BJ (cell line): ENCODE results near the gene TPM4. TPM values are rescaled to one million over a fixed set of nuclear protein-coding genes. Genes with fewer than 3 reads are reported as not detected.

Experiments
- CTCF ChIA-PET: fragments of 350-600 bp; formaldehyde crosslinking; extraction: SDS; loops from one replicate; lab custom pipeline; 2021; ENCODE audit warnings: antibody characterized with exemption, inconsistent platforms; lab: Yijun Ruan, JAX
- POLR2A ChIA-PET: fragments of 300-600 bp; sonication (Branson Sonifier 250); formaldehyde crosslinking; extraction: SDS; loops from one replicate; lab custom pipeline; 2021; ENCODE audit warnings: antibody characterized with exemption; lab: Charles Lee
- DNase-seq: peaks from one replicate; pipeline ENCODE4 v3.0.0-alpha.2; 2011; ENCODE audit warnings: low read depth
- H3K27me3 ChIP-seq: 2 replicates; pipeline ENCODE4 v1.6.0; 2011; ENCODE audit warnings: low read length; ENCODE audit not compliant: control insufficient read depth, insufficient read depth
- H3K36me3 ChIP-seq: 2 replicates; pipeline ENCODE4 v1.5.1; 2011; ENCODE audit warnings: low read length; ENCODE audit not compliant: control insufficient read depth, insufficient read depth
- H3K4me3 ChIP-seq: 2 replicates; pipeline ENCODE4 v1.5.1; 2011; ENCODE audit warnings: low read depth, mild to moderate bottlenecking, control low read depth, low read length
- CTCF ChIP-seq: IDR thresholded peaks from 2 replicates; pipeline ENCODE4 v1.5.1; 2011; ENCODE audit warnings: low read depth, mild to moderate bottlenecking, control low read depth, inconsistent platforms, low read length, moderate library complexity; ENCODE audit not compliant: insufficient read depth
- polyA plus RNA-seq: library from polyadenylated mRNA; depleted of rRNA; stranded (reverse); fragments of >200 nt; gene quantifications from 2 replicates; pipeline ENCODE4 v1.2.3, GENCODE V29; 2011

The TPM4 gene
- polyA plus RNA-seq, 1 experiment, result 942 TPM

GRCh38 chr19:16031872-16032200 lies 44.5 kb upstream of the TPM4 start:
- POLR2A ChIA-PET, result no interaction called here
- H3K36me3 ChIP-seq, result no peaks in the 10 kb centered on the region
- H3K27me3 ChIP-seq, result no peaks in the 10 kb centered on the region
- CTCF ChIA-PET, result interaction anchor here (1.7 kb wide), 1 partner anchor 9 kb away, joined by 8 read pairs; no protein-coding TSS in a partner anchor
- DNase-seq, result no peak
- no peak for TF ChIP-seq CTCF
- H3K4me3 ChIP-seq, result no peak overlapping the region

GRCh38 chr19:16032509-16033135 lies 43.7 kb upstream of the TPM4 start:
- ChIA-PET CTCF (interaction anchor here (0.6 to 1.7 kb wide), 2 partner anchors 9 to 57 kb away, joined by 5 to 8 read pairs; no protein-coding TSS in a partner anchor), POLR2A (no interaction called here)
- Histone ChIP-seq H3K36me3 (no peaks in the 10 kb centered on the region), H3K27me3 (no peaks in the 10 kb centered on the region), H3K4me3 (no peak overlapping the region)
- no peak for DNase-seq
- TF ChIP-seq CTCF, result no peak

- ChIA-PET CTCF (interaction anchor here (0.6 to 1.7 kb wide), 2 partner anchors 8 to 57 kb away, joined by 5 to 8 read pairs; no protein-coding TSS in a partner anchor), POLR2A (no interaction called here)
- H3K36me3 ChIP-seq, result no peaks in the 10 kb centered on the region
- no peak for TF ChIP-seq CTCF
- no peak for DNase-seq
- H3K27me3 ChIP-seq, result no peaks in the 10 kb centered on the region
- no peak overlapping the region for H3K4me3 ChIP-seq
These were observed 43.2 kb upstream of the TPM4 start for GRCh38 chr19:16033136-16033530.

- CTCF ChIA-PET, result no interaction called here
- DNase-seq, result no peak
These were observed 42.6 kb upstream of the TPM4 start for GRCh38 chr19:16033721-16034120.

GRCh38 chr19:16034180-16034579 lies 42.1 kb upstream of the TPM4 start:
- Histone ChIP-seq H3K27me3 (no peaks in the 10 kb centered on the region), H3K36me3 (no peaks in the 10 kb centered on the region), H3K4me3 (no peak overlapping the region)
- ChIA-PET POLR2A (no interaction called here), CTCF (no interaction called here)
- no peak for DNase-seq
- no peak for TF ChIP-seq CTCF

More at GRCh38 chr19:16033721-16034120, 42.6 kb upstream of the TPM4 start:
- POLR2A ChIA-PET, result no interaction called here
- Histone ChIP-seq H3K4me3 (no peak overlapping the region), H3K27me3 (no peaks in the 10 kb centered on the region), H3K36me3 (no peaks in the 10 kb centered on the region)
- TF ChIP-seq CTCF, result no peak
